ENCODE results near the gene SLC39A11. TPM values are rescaled to one million over a fixed set of nuclear protein-coding genes. Genes with fewer than 3 reads are reported as not detected.
A peak's percentile ranks its signal among the peaks of the same experiment; 100 is the strongest.

The SLC39A11 gene
- total and polyA plus RNA-seq, 2 of the 13 experiments (the other 11 are each of a cell fraction or from before 2014, with no cell fraction given), result 17.2 to 31.5 TPM

- no peak overlapping the region for H3K27ac ChIP-seq (ENCODE audit: extremely low read length, insufficient read depth, low read length)
- ChIA-PET CTCF (ENCODE audit: low intra/inter-chr PET ratio, low total read pairs) (no interaction called here), POLR2A (interaction anchor here (1.0 kb wide), 1 partner anchor 19 kb away, joined by 4 read pairs; no protein-coding TSS in a partner anchor)
- H3K79me2 ChIP-seq (ENCODE audit: insufficient read depth, low read length), result no peaks in the 10 kb centered on the region
- intact Hi-C loops (cut with micrococcal nuclease; ENCODE audit: unreplicated experiment) (no loop called here), in situ Hi-C loops (cut with HindIII; ENCODE audit: extremely low pct_ligation_motif_present, low pct_unique_long_range_greater_than_20kb) (no loop called here)
- H3K9ac ChIP-seq (ENCODE audit: insufficient read depth, low read depth, low read length), result no peak overlapping the region
- H3K36me3 ChIP-seq (replicated peaks in 1 of 2; ENCODE audit: control insufficient read depth in 1 of 2, insufficient read depth in 2 of 2, low read length in 2 of 2), result peaks cover 0 to 1% of the 10 kb centered on the region in 2 experiments; a peak in 1 of 5 replicates
- no peak overlapping the region for H2AFZ ChIP-seq (ENCODE audit: low read length)
- H3K4me3 ChIP-seq (replicated peaks in 1 of 3; ENCODE audit: insufficient read depth in 1 of 3, low read depth in 2 of 3, low read length in 3 of 3), result no peak overlapping the region
- ATAC-seq, result no peak
- H3K4me1 ChIP-seq (ENCODE audit: insufficient read depth, low read length), result peaks cover 26% of the 10 kb centered on the region
- FAIRE-seq, result peak; percentile 46
- H3K4me2 ChIP-seq (ENCODE audit: low read depth, low read length), result no peak overlapping the region
- H3K27me3 ChIP-seq (ENCODE audit: control insufficient read depth in 1 of 2, insufficient read depth in 2 of 2, low read length in 2 of 2), result no peaks in the 10 kb centered on the region
- no TSS peak for BruUV-seq (replicated peaks)
- no peaks in the 10 kb centered on the region for H4K20me1 ChIP-seq (ENCODE audit: insufficient read depth, low read length)
- DNase-seq (ENCODE audit: low spot score), result peak; percentile 32
- no peaks in the 10 kb centered on the region for H3K9me3 ChIP-seq (ENCODE audit: low read length)
- TF ChIP-seq ZNF574 (CRISPR knock-in tag; IDR thresholded peaks at IDR 0.05) (0 out of 2 replicates have a peak, but pooled peaks have one; percentile 48), ZBTB42 (CRISPR knock-in tag; IDR thresholded peaks at IDR 0.05) (no peak), FOXC1 (CRISPR knock-in tag; IDR thresholded peaks at IDR 0.05; ENCODE audit: borderline replicate concordance) (no peak), ZNF513 (CRISPR knock-in tag; conservative IDR thresholded peaks at IDR 0.05) (no peak), SIN3B (IDR thresholded peaks at IDR 0.05; ENCODE audit: low read length) (no peak), RFXAP (CRISPR knock-in tag; IDR thresholded peaks at IDR 0.05; ENCODE audit: borderline replicate concordance) (no peak), ZNF800 (CRISPR knock-in tag; IDR thresholded peaks at IDR 0.05) (no peak), ZNF510 (CRISPR knock-in tag; IDR thresholded peaks at IDR 0.05; ENCODE audit: low read depth) (no peak), ZNF331 (CRISPR knock-in tag; IDR thresholded peaks at IDR 0.05) (no peak), MEF2D (CRISPR knock-in tag; IDR thresholded peaks at IDR 0.05) (no peak)
Measured at GRCh38 chr17:72651988-72652387, 440.5 kb downstream of the SLC39A11 start.

All from HepG2 (cell line).